HCT116 (cell line): ENCODE data around the gene ARHGEF6. TPM values are rescaled to one million over a fixed set of nuclear protein-coding genes. Genes with fewer than 3 reads are reported as not detected.

Experiments
- ATAC-seq: fragments of 200-7000 bp; cut with Tn5 transposase; 2 replicates; pipeline ENCODE4 v1.9.1; 2020; ENCODE audit warnings: mild to moderate bottlenecking, moderate library complexity
- BruUV-seq: library from RNA; stranded (reverse); fragments of 400-500 nt; replicated peaks from 2 replicates; lab custom pipeline; 2021; lab: Mats Ljungman, UMichigan
- CTCF ChIA-PET: fragments of 300-600 bp; sonication (Branson Sonifier 250); formaldehyde crosslinking; loops from one replicate; lab custom pipeline; 2021; ENCODE audit warnings: antibody characterized with exemption; lab: Charles Lee
- POLR2A ChIA-PET: fragments of 300-600, 350-600 bp; sonication (Branson Sonifier 250); formaldehyde crosslinking; loops from one replicate; lab custom pipeline; 2021; ENCODE audit warnings: antibody characterized with exemption; lab: Charles Lee
- RAD21 ChIA-PET, 2 experiments: fragments of 300-600 bp; sonication (Branson Sonifier 250); formaldehyde crosslinking; loops; one replicate each; lab custom pipeline; 2023; ENCODE audit warnings: low total read pairs in 2 of 2; ENCODE audit not compliant: uncharacterized antibody in 2 of 2, unreplicated experiment in 2 of 2, low non-redundant PET in 1 of 2; lab: Charles Lee
- DNase-seq: peaks from one replicate; pipeline ENCODE4 v3.0.0-alpha.2; 2010; ENCODE audit warnings: low read depth, low spot score
- H2AFZ ChIP-seq: fragments of 200-600 bp; shearing (Covaris generic), sonication (generic); 2 replicates; pipeline ENCODE4 v1.6.1; 2017; ENCODE audit warnings: low read depth, mixed run types, mixed read lengths, antibody characterized with exemption, low read length; ENCODE audit not compliant: poor library complexity, severe bottlenecking
- H3K27ac ChIP-seq: 2 replicates; pipeline ENCODE4 v1.5.1; 2012; ENCODE audit warnings: low read depth, low read length
- H3K27me3 ChIP-seq: fragments of 200-600 bp; sonication (generic); 2 replicates; pipeline ENCODE4 v1.6.1; 2016; ENCODE audit warnings: mixed run types, low read length, mixed read lengths; ENCODE audit not compliant: insufficient read depth
- H3K36me3 ChIP-seq, 2 experiments: fragments of 200-500 bp in 1 of 2; fragments of 200-600 bp in 1 of 2; sonication (Bioruptor generic) in 1 of 2; sonication (generic) in 1 of 2; 2 replicates each; pipeline versions ENCODE4 v1.5.1 to v1.6.1; 2014 to 2016; ENCODE audit warnings: low read length in 2 of 2, inconsistent platforms in 1 of 2, mixed read lengths in 1 of 2, mixed run types in 1 of 2; ENCODE audit not compliant: insufficient read depth in 2 of 2, control insufficient read depth in 1 of 2
- H3K4me1 ChIP-seq, 2 experiments: fragments of 200-600 bp in 1 of 2; sonication (generic) in 1 of 2; 2 replicates each; pipeline versions ENCODE4 v1.5.1 to v1.6.1; 2012 to 2017; ENCODE audit warnings: low read length in 2 of 2, inconsistent platforms in 1 of 2, mild to moderate bottlenecking in 1 of 2, mixed read lengths in 1 of 2, mixed run types in 1 of 2, moderate library complexity in 1 of 2; ENCODE audit not compliant: insufficient read depth in 2 of 2, control insufficient read depth in 1 of 2
- H3K4me2 ChIP-seq: fragments of 200-600 bp; sonication (generic); 2 replicates; pipeline ENCODE4 v1.6.1; 2017; ENCODE audit warnings: mixed run types, low read length, mixed read lengths
- H3K4me3 ChIP-seq, 2 experiments: fragments of 200-600 bp in 1 of 2; sonication (generic) in 1 of 2; replicated peaks in 1 of 2; 2 replicates each; pipeline ENCODE4 v1.5.1; 2011 to 2016; ENCODE audit warnings: low read length in 2 of 2, control low read depth in 1 of 2, low read depth in 1 of 2, mild to moderate bottlenecking in 1 of 2, mixed read lengths in 1 of 2, mixed run types in 1 of 2
- H3K79me2 ChIP-seq: fragments of 200-600 bp; sonication (generic); 2 replicates; pipeline ENCODE4 v1.6.1; 2017; ENCODE audit warnings: mild to moderate bottlenecking, mixed run types, low read length, moderate library complexity, mixed read lengths; ENCODE audit not compliant: insufficient read depth
- H3K9ac ChIP-seq: fragments of 200-600 bp; sonication (generic); 2 replicates; pipeline ENCODE4 v1.6.1; 2016; ENCODE audit warnings: low read length, mixed read lengths
- H3K9me2 ChIP-seq: fragments of 200-600 bp; sonication (generic), shearing (Covaris generic); 2 replicates; pipeline ENCODE4 v1.6.1; 2017; ENCODE audit warnings: mixed run types, mild to moderate bottlenecking, moderate library complexity; ENCODE audit not compliant: insufficient read depth
- H3K9me3 ChIP-seq, 2 experiments: fragments of 200-500 bp in 1 of 2; fragments of 200-600 bp in 1 of 2; sonication (Bioruptor generic) in 1 of 2; sonication (generic) in 1 of 2; 2 replicates each; pipeline ENCODE4 v1.6.1; 2014 to 2017; ENCODE audit warnings: low read length in 2 of 2, mixed read lengths in 2 of 2, inconsistent platforms in 1 of 2, low read depth in 1 of 2, mild to moderate bottlenecking in 1 of 2, mixed run types in 1 of 2, moderate library complexity in 1 of 2; ENCODE audit not compliant: control insufficient read depth in 1 of 2, insufficient read depth in 1 of 2
- H4K20me1 ChIP-seq: fragments of 200-600 bp; sonication (generic), shearing (Covaris generic); 2 replicates; pipeline ENCODE4 v1.6.1; 2017; ENCODE audit warnings: mixed run types, mild to moderate bottlenecking, moderate library complexity; ENCODE audit not compliant: insufficient read depth
- ATF3 ChIP-seq: IDR thresholded peaks from 2 replicates; pipeline ENCODE4 v1.6.1; 2012
- CBX3 ChIP-seq: IDR thresholded peaks from 2 replicates; pipeline ENCODE4 v1.6.1; 2012; ENCODE audit warnings: low read depth
- CTCF ChIP-seq, 3 experiments: fragments of 200-600 bp in 1 of 3; sonication (generic) in 1 of 3; IDR thresholded peaks in 2 of 3; conservative IDR thresholded peaks in 1 of 3; 2 replicates each; pipeline ENCODE4 v1.5.1; 2012 to 2017; ENCODE audit warnings: low read depth in 2 of 3, low read length in 2 of 3, antibody characterized with exemption in 1 of 3, borderline replicate concordance in 1 of 3, control low read depth in 1 of 3, mild to moderate bottlenecking in 1 of 3, mixed read lengths in 1 of 3, mixed run types in 1 of 3, moderate library complexity in 1 of 3; ENCODE audit not compliant: insufficient read depth in 1 of 3
- EGR1 ChIP-seq: IDR thresholded peaks from 2 replicates; pipeline ENCODE4 v1.6.1; 2012; ENCODE audit warnings: low read depth
- EZH2 ChIP-seq: fragments of 200-600 bp; sonication (generic); IDR thresholded peaks from 2 replicates; pipeline ENCODE4 v1.6.1; 2017; ENCODE audit warnings: antibody characterized with exemption, mixed run types
- EZH2phosphoT487 ChIP-seq: fragments of 200-600 bp; IDR thresholded peaks from 2 replicates; pipeline ENCODE4 v1.6.1; 2018; ENCODE audit warnings: antibody characterized with exemption, borderline replicate concordance
- MAX ChIP-seq: IDR thresholded peaks from 2 replicates; pipeline ENCODE4 v1.6.1; 2012
- POLR2AphosphoS5 ChIP-seq: IDR thresholded peaks from 2 replicates; pipeline ENCODE4 v1.6.1; 2011; ENCODE audit warnings: mild to moderate bottlenecking, low read depth, low read length, moderate library complexity
- REST ChIP-seq: IDR thresholded peaks from 2 replicates; pipeline ENCODE4 v1.6.1; 2012; ENCODE audit warnings: low read depth
- SIN3A ChIP-seq: IDR thresholded peaks from 2 replicates; pipeline ENCODE4 v1.6.1; 2012; ENCODE audit warnings: low read depth
- SP1 ChIP-seq: IDR thresholded peaks from 2 replicates; pipeline ENCODE4 v1.6.1; 2012; ENCODE audit warnings: low read depth
- TCF7L2 ChIP-seq: IDR thresholded peaks from 2 replicates; pipeline ENCODE4 v1.7.0; 2011; ENCODE audit warnings: borderline replicate concordance, inconsistent platforms; ENCODE audit not compliant: insufficient read depth, insufficient read length; ENCODE audit errors: extremely low read depth
- YY1 ChIP-seq: IDR thresholded peaks from 2 replicates; pipeline ENCODE4 v1.6.1; 2011; ENCODE audit warnings: low read length, low read depth, moderate library complexity, mild to moderate bottlenecking; ENCODE audit not compliant: insufficient replicate concordance; ENCODE audit errors: extremely low read depth
- ZBTB33 ChIP-seq: IDR thresholded peaks from 2 replicates; pipeline ENCODE4 v1.6.1; 2011; ENCODE audit warnings: mild to moderate bottlenecking, low read length, moderate library complexity; ENCODE audit not compliant: insufficient replicate concordance; ENCODE audit errors: extremely low read depth
- ZNF274 ChIP-seq: fragments of 200-500 bp; sonication (Bioruptor generic); IDR thresholded peaks from 2 replicates; pipeline ENCODE4 v1.6.1; 2014; ENCODE audit warnings: mild to moderate bottlenecking, low read depth, low read length, inconsistent platforms
- intact Hi-C: fragments of 100-400 bp; cut with micrococcal nuclease; formaldehyde crosslinking; loops from 2 replicates; pipeline ENCODE4 v1.10.0; 2022
- total RNA-seq: library from RNA; stranded (reverse); gene quantifications from one replicate; pipeline ENCODE4 v1.2.1, GENCODE V29; 2021; ENCODE audit not compliant: unreplicated experiment

The ARHGEF6 gene
- total RNA-seq, 1 experiment from 2014 or later, result 1.9 TPM

GRCh38 chrX:136752796-136753195 lies 27.9 kb downstream of the ARHGEF6 start:
- no peaks in the 10 kb centered on the region for H3K4me1 ChIP-seq
- DNase-seq (no peak), ATAC-seq (no peak)
- no peaks in the 10 kb centered on the region for H3K9me3 ChIP-seq
- no peak overlapping the region for H3K27ac ChIP-seq
- ChIA-PET CTCF (no interaction called here), POLR2A (no interaction called here), RAD21 (no interaction called here)
- no peak overlapping the region for H3K9ac ChIP-seq
- no peaks in the 10 kb centered on the region for H3K27me3 ChIP-seq
- no peak overlapping the region for H3K4me2 ChIP-seq
- intact Hi-C loops, result no loop called here
- no peaks in the 10 kb centered on the region for H3K9me2 ChIP-seq
- BruUV-seq, result no TSS peak
- no peaks in the 10 kb centered on the region for H3K36me3 ChIP-seq
- no peaks in the 10 kb centered on the region for H3K79me2 ChIP-seq
- H4K20me1 ChIP-seq, result no peaks in the 10 kb centered on the region
- H3K4me3 ChIP-seq, result no peak overlapping the region
- H2AFZ ChIP-seq, result no peak overlapping the region
- TF ChIP-seq EGR1, result no peak
- no peak for TF ChIP-seq MAX
- TF ChIP-seq ZNF274, result no peak
- no peak for TF ChIP-seq POLR2AphosphoS5
- no peak for TF ChIP-seq CBX3
- no peak for TF ChIP-seq SP1
- no peak for TF ChIP-seq CTCF (IDR thresholded peaks at IDR 0.05 in 2 of 3, conservative IDR thresholded peaks at IDR 0.05 in 1 of 3; ENCODE audit: borderline replicate concordance in 1 of 3, insufficient read depth in 1 of 3, low read depth in 2 of 3, low read length in 2 of 3)
- TF ChIP-seq YY1, result no peak
- TF ChIP-seq ZBTB33, result no peak
- no peak for TF ChIP-seq EZH2phosphoT487
- no peak for TF ChIP-seq EZH2
- no peak for TF ChIP-seq TCF7L2
- TF ChIP-seq REST, result no peak
- no peak for TF ChIP-seq SIN3A
- TF ChIP-seq ATF3, result no peak
